Measurements from ENCODE around the gene TOMT.

The TOMT gene

GRCh38 chr11:72102631-72102945 is 3.1 kb upstream of the TOMT start:
- Histone ChIP-seq H3K36me3 (ENCODE audit: low read depth) (peaks cover 37% of the 10 kb centered on the region), H3K27ac (ENCODE audit: poor library complexity, severe bottlenecking) (peak overlapping the region; percentile 81), H3K4me3 (ENCODE audit: severe bottlenecking) (peak overlapping the region; percentile 89), H3K27me3 (ENCODE audit: insufficient read depth, poor library complexity, severe bottlenecking) (no peaks in the 10 kb centered on the region), H3K4me1 (ENCODE audit: insufficient read depth, poor library complexity, severe bottlenecking) (peaks cover 8% of the 10 kb centered on the region), H3K9me3 (ENCODE audit: severe bottlenecking) (no peaks in the 10 kb centered on the region)
- DNase-seq (ENCODE audit: low spot score) (no peak), ATAC-seq (ENCODE audit: low read depth) (no peak)
- TF ChIP-seq, protein P1, sequence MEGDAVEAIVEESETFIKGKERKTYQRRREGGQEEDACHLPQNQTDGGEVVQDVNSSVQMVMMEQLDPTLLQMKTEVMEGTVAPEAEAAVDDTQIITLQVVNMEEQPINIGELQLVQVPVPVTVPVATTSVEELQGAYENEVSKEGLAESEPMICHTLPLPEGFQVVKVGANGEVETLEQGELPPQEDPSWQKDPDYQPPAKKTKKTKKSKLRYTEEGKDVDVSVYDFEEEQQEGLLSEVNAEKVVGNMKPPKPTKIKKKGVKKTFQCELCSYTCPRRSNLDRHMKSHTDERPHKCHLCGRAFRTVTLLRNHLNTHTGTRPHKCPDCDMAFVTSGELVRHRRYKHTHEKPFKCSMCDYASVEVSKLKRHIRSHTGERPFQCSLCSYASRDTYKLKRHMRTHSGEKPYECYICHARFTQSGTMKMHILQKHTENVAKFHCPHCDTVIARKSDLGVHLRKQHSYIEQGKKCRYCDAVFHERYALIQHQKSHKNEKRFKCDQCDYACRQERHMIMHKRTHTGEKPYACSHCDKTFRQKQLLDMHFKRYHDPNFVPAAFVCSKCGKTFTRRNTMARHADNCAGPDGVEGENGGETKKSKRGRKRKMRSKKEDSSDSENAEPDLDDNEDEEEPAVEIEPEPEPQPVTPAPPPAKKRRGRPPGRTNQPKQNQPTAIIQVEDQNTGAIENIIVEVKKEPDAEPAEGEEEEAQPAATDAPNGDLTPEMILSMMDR (IDR thresholded peaks at IDR 0.05; ENCODE audit: poor library complexity, severe bottlenecking) = no peak

- H3K36me3 ChIP-seq (ENCODE audit: low read depth) = peaks cover 32% of the 10 kb centered on the region
- H3K27me3 ChIP-seq (ENCODE audit: insufficient read depth, poor library complexity, severe bottlenecking) = no peaks in the 10 kb centered on the region
- peak within 1 kb of the TSS; percentile 81 for H3K27ac ChIP-seq (ENCODE audit: poor library complexity, severe bottlenecking)
- ATAC-seq (ENCODE audit: low read depth) (peak; percentile 90), DNase-seq (ENCODE audit: low spot score) (peak; percentile 98)
- TF ChIP-seq, protein P1 (IDR thresholded peaks at IDR 0.05; ENCODE audit: poor library complexity, severe bottlenecking) = no peak
- H3K4me1 ChIP-seq (ENCODE audit: insufficient read depth, poor library complexity, severe bottlenecking) = peaks cover 8% of the 10 kb centered on the region
- H3K4me3 ChIP-seq (ENCODE audit: severe bottlenecking) = peak within 1 kb of the TSS; percentile 89
- H3K9me3 ChIP-seq (ENCODE audit: severe bottlenecking) = no peaks in the 10 kb centered on the region
These were observed 2.6 kb upstream of the TOMT start, which contains the start of gene LAMTOR1 for GRCh38 chr11:72102946-72103753. LAMTOR1 (minus strand) TSS chr11:72103297; CDS start chr11:72103224, 73 bp downstream.

GRCh38 chr11:72103754-72104167 is 2.0 kb upstream of the TOMT start:
- peak overlapping the region; percentile 7 for H3K4me3 ChIP-seq (ENCODE audit: severe bottlenecking)
- ATAC-seq (ENCODE audit: low read depth) (no peak), DNase-seq (ENCODE audit: low spot score) (no peak)
- no peaks in the 10 kb centered on the region for H3K9me3 ChIP-seq (ENCODE audit: severe bottlenecking)
- H3K36me3 ChIP-seq (ENCODE audit: low read depth) = peaks cover 26% of the 10 kb centered on the region
- H3K27me3 ChIP-seq (ENCODE audit: insufficient read depth, poor library complexity, severe bottlenecking) = no peaks in the 10 kb centered on the region
- TF ChIP-seq, protein P1 (IDR thresholded peaks at IDR 0.05; ENCODE audit: poor library complexity, severe bottlenecking) = no peak
- peak overlapping the region; percentile 81 for H3K27ac ChIP-seq (ENCODE audit: poor library complexity, severe bottlenecking)
- H3K4me1 ChIP-seq (ENCODE audit: insufficient read depth, poor library complexity, severe bottlenecking) = peaks cover 8% of the 10 kb centered on the region

DNA sequence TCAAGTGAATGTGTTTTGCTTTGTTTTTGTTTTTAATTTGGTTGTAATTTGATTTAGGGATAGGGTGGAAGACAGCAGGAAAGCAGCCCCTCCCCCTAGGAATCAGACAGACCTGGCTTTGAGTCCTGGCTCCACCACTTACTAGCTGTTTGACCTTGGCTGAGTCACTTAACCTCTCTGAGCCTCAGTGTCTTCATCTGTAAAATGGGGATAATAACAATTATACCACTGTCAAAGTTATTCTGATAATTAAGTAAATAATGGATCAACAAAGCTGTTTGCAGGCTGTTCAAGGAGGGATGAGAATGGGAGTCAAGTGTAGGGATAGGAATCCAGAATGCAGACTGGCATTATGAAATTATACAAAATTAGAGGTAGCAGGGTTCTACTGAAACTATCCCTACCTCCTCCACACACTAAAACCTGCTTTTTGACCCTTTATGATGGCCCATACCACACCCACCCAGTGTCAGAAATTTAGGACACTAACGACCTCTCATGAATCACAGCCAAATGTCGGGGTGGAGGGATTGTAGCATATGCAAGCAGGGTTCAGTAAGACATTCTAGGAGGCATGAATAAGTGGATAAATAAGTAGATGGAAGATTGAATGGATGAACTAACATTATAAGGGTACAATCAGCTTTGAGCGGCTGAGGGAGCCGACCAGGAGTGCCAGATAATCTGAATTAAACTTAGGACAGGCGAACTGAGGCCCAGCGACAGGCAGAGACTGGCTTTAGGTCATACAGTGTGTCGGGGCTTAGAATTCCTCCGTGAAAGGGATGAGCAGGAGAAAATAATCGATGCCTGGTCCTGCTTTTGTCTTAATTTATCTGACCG is 5.8 kb downstream of the TOMT start:
- no peaks in the 10 kb centered on the region for H3K9me3 ChIP-seq (ENCODE audit: severe bottlenecking)
- H3K4me3 ChIP-seq (ENCODE audit: severe bottlenecking) = peak overlapping the region; percentile 58
- peak overlapping the region; percentile 84 for H3K27ac ChIP-seq (ENCODE audit: poor library complexity, severe bottlenecking)
- ATAC-seq (ENCODE audit: low read depth) (no peak), DNase-seq (ENCODE audit: low spot score) (no peak)
- peaks cover 13% of the 10 kb centered on the region for H3K4me1 ChIP-seq (ENCODE audit: insufficient read depth, poor library complexity, severe bottlenecking)
- no peaks in the 10 kb centered on the region for H3K27me3 ChIP-seq (ENCODE audit: insufficient read depth, poor library complexity, severe bottlenecking)
- TF ChIP-seq, protein P1 (IDR thresholded peaks at IDR 0.05; ENCODE audit: poor library complexity, severe bottlenecking) = no peak
- H3K36me3 ChIP-seq (ENCODE audit: low read depth) = peaks cover 8% of the 10 kb centered on the region; the same call in 1 of the 2 replicates
